Bronchial epithelial cell (primary cell): Measurements from ENCODE around the gene AIP. TPM values are rescaled to one million over a fixed set of nuclear protein-coding genes. Genes with fewer than 3 reads are reported as not detected.

Experiments
- DNase-seq: peaks from one replicate; pipeline ENCODE4 v3.0.0-alpha.2; 2010; ENCODE audit warnings: low read depth
- FAIRE-seq: peaks from 2 replicates; lab custom pipeline; 2011; peaks lifted over from hg19 to GRCh38; lab: Jason Lieb, UNC
- H3K27me3 ChIP-seq: 2 replicates; pipeline ENCODE4 v1.5.1; 2011; ENCODE audit warnings: low read length; ENCODE audit not compliant: control insufficient read depth, insufficient read depth
- H3K36me3 ChIP-seq: 2 replicates; pipeline ENCODE4 v1.5.1; 2011; ENCODE audit warnings: low read length; ENCODE audit not compliant: control insufficient read depth, insufficient read depth
- H3K4me3 ChIP-seq: 2 replicates; pipeline ENCODE4 v1.5.1; 2011; ENCODE audit warnings: mild to moderate bottlenecking, low read depth, low read length, control low read depth
- total RNA-seq: library from RNA; depleted of rRNA; stranded (reverse); fragments of >200 nt; gene quantifications from 2 replicates; pipeline ENCODE4 v1.2.1, GENCODE V29; 2014
- TF ChIP-seq, protein P1 (sequence below): IDR thresholded peaks from 2 replicates; pipeline ENCODE4 v1.5.1; 2011; ENCODE audit warnings: mild to moderate bottlenecking, moderate library complexity, low read length, control low read depth, inconsistent platforms; ENCODE audit not compliant: insufficient read depth, severe bottlenecking

AIP gene
- total RNA-seq, 1 donor from 2014 or later = 85.3 TPM

DNA sequence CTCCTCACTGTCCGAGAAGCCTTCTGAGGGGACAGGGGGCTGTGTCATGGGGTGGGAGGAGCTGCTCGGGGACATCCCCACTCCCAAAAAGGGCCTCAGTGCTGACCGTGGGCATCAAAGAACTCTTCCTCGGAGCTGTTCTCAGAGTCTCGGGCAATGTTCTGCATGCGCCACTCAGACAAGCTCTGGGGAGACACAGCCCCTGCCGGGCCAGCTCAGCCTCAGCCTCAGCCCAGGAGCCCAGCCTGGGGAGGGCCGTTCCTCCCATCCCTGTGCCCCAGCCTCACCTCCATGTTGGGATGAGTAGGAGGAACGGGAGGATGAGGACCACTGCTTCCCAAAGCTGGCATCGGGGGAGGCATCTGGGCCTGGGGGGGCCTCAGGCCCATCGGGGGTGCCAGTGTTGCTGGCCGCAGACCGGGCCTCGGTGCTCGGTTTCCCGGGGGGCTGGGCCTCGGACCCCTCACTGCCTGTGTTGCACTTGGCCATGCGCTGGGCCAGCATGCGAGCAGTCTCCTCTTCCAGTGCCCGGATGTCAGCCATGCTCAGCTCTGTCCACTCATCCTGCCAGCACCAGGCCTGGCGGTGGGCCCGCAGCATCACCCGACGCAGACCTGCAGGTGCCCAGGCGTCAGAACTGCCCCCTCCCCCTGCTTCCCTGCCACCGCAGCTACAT, 17.1 kb downstream of the AIP start:
- FAIRE-seq (no peak), DNase-seq (no peak)
- peaks cover 42% of the 10 kb centered on the region for H3K36me3 ChIP-seq
- H3K4me3 ChIP-seq = no peak overlapping the region
- TF ChIP-seq, protein P1, sequence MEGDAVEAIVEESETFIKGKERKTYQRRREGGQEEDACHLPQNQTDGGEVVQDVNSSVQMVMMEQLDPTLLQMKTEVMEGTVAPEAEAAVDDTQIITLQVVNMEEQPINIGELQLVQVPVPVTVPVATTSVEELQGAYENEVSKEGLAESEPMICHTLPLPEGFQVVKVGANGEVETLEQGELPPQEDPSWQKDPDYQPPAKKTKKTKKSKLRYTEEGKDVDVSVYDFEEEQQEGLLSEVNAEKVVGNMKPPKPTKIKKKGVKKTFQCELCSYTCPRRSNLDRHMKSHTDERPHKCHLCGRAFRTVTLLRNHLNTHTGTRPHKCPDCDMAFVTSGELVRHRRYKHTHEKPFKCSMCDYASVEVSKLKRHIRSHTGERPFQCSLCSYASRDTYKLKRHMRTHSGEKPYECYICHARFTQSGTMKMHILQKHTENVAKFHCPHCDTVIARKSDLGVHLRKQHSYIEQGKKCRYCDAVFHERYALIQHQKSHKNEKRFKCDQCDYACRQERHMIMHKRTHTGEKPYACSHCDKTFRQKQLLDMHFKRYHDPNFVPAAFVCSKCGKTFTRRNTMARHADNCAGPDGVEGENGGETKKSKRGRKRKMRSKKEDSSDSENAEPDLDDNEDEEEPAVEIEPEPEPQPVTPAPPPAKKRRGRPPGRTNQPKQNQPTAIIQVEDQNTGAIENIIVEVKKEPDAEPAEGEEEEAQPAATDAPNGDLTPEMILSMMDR = no peak
- no peaks in the 10 kb centered on the region for H3K27me3 ChIP-seq

DNA sequence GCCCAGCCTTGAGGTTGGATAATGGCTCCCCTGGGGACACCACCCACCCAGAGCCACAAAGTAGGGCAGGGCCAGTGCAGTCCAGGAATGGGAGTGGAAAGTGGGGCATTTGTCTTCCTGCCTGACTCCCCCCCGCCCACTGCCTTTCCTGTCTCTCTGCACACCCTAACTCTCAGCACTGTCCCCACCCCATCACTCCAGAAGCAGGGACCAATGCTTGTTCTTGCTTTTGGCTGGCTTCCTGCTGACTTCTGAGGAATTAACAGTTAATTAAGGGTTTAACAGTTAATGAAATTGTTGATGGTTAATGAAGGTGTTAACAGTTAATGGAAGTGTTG, 17.6 kb downstream of the AIP start:
- Histone ChIP-seq H3K4me3 (no peak overlapping the region), H3K27me3 (no peaks in the 10 kb centered on the region), H3K36me3 (peaks cover 39% of the 10 kb centered on the region)
- DNase-seq (no peak), FAIRE-seq (no peak)
- TF ChIP-seq, protein P1 = no peak

DNA sequence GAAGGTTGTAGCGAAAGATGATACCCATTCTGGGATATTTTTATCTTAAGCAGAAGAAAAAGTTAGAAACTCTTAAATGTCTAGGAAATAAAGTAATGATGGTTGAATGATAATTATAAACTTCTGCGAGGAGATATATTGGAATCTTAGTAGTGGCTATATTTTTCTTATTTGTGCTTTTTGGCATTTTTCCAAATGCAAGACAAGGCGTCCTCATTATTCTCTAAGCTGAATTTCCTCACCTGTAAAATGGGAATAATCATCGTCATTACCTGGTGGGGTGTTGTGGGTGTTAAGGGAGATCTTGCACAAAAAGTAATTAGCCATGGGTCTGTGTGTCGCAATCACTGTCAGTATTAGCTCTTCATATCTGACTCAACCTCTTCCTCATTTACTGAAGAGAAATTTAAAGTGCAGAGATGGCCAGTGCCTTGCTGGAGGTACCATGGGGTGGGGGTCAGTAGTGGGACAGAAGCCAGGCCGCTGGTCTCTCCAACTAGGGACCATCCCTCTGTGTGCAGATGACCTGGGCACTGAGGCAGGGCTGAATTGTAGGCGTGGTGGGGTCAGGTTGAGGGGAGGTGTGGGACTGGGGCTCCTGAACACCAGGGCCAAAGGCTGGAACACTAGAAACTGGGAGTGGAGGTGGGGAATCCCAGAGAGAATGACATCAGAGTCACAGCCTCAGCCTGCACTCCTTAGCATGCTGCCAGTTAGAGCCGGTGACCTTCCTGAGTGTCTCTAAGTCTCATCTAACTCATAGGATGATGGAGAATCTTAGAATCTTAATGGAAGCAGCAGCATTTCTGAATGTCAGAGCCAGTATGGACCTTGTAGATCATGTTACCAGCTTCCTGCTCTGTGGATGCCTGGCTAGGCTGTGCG, 18.2 kb downstream of the AIP start:
- TF ChIP-seq, protein P1 = no peak
- Histone ChIP-seq H3K27me3 (no peaks in the 10 kb centered on the region), H3K36me3 (peaks cover 33% of the 10 kb centered on the region), H3K4me3 (no peak overlapping the region)
- DNase-seq (peak; percentile 39), FAIRE-seq (peak; percentile 23)

DNA sequence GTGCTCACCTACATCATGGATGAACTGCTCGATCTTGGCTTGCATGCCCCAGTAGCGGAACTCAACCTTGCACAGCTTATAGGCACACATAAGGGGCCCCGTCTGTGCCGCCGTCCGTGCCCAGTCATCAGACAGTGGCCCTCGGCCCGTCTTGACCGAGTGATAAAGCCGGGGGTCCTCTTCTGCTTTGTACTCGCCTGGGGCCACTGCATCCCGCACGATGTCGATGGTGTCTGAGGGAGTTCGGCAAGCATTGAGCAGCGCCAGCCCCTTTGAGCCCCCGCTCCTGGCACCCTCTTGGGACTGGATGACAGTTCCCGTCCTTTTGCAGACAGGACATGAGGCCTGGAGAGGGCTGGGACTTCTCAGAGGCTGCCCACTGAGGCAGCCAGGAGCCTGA, 19.0 kb downstream of the AIP start:
- H3K4me3 ChIP-seq = no peak overlapping the region
- peaks cover 37% of the 10 kb centered on the region for H3K36me3 ChIP-seq
- no peaks in the 10 kb centered on the region for H3K27me3 ChIP-seq
- TF ChIP-seq, protein P1 = no peak
- DNase-seq (no peak), FAIRE-seq (no peak)

DNA sequence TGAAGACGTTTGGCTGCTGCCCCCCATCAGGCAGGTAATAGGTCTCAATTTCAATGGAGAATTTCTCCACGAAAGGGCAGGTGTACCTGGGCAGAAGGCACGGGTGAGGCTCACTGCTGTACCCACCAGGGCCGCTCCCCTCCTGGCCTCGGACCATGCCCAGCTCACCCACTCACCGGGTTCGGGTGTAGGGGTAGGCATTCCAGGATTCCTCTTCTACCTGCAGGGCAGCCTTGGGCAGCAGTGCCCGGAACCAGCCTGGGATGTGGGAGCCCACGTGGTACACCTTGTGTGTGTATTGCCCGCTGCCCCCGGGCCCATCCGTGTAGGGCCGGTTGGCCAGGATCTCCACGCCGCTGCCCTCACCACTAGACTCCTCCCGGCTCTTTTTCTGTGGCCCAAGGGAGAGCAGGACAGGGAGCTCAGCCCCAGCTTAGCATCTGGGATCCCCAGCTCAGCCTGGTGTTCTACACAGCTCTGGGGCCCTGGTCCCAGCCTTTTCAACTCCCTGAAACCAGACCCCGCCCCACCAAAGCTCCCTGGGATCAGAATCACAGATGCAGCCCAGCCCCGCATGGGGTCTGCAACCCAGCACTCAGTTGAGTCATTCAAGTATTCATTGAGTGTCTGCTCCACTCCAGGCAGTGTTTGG, 19.6 kb downstream of the AIP start:
- Histone ChIP-seq H3K27me3 (no peaks in the 10 kb centered on the region), H3K4me3 (no peak overlapping the region), H3K36me3 (peaks cover 33% of the 10 kb centered on the region)
- DNase-seq (no peak), FAIRE-seq (no peak)
- TF ChIP-seq, protein P1 = no peak
